Fibroblast of skin of left biceps (primary cell): ENCODE results near the gene DOP1A.
A peak's percentile ranks its signal among the peaks of the same experiment; 100 is the strongest.

Source experiments
- DNase-seq, 2 experiments: peaks; one replicate each; pipeline ENCODE4 v3.0.0-alpha.2; 2013; ENCODE audit warnings: low read depth in 2 of 2

DOP1A gene

DNA sequence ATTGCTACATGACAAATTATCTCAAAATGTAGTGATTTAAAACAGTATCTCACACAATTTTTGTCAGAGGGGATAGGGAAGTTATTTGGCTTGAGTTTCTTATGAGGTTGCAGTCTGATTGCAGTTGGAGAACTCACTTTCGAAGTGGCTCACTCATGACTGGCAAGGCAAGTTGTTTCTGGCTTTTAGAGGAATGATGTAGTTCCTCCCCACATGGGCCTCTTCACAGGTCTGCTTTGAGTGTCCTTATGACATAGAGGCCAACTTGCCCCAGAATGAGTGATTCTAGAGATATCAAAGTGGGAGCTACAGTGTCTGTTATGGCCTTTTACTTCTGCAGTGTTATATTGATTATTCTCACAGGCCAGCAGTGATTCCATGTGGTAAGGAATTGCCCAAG lies 6.1 kb downstream of the DOP1A start:
- DNase-seq, result no peak

DNA sequence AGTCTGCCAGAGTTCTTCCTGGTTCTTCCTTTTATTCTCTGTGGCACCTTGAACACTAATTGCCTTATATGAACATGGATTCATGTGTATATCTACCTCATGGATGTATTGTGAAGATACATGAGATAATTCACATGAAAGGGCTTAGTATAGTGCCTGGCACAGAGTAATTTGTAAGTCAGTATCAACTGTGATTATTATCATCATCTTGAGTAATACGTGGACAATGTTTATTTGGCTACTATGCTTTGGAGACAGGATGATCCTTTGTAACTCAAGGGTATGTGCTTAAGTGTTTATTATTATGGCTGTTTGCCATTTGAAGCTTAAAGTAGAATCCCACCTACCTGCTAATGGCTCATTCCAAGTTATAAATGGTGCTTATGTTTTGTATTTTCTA lies 16.0 kb downstream of the DOP1A start:
- DNase-seq, result no peak

GRCh38 chr6:83086751-83087150 lies 19.3 kb downstream of the DOP1A start:
- DNase-seq, result no peak

GRCh38 chr6:83092756-83093399 lies 25.4 kb downstream of the DOP1A start:
- DNase-seq, result peak in 1 of 2 experiments; percentile 8

- DNase-seq, result no peak
These were observed 29.3 kb downstream of the DOP1A start for GRCh38 chr6:83096791-83097190.

DNA sequence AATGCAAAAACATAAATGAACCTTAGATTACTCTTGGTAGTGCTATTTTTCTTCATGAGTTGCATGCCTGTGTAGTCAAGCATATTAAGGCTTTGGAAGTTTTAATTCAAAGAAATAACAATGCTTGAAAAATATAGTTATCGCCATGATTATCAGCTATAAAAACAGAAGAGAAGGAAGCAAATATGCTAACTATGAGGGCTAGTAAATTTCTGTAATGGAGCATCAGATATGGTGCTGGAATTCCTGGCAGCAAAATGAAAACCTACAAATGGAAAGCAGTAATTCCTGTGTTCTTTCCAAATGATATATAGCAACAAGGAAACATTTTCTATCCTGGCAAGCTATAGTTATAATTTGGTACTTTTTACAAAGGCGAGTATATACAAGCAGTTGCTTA lies 29.7 kb downstream of the DOP1A start:
- no peak for DNase-seq

DNA sequence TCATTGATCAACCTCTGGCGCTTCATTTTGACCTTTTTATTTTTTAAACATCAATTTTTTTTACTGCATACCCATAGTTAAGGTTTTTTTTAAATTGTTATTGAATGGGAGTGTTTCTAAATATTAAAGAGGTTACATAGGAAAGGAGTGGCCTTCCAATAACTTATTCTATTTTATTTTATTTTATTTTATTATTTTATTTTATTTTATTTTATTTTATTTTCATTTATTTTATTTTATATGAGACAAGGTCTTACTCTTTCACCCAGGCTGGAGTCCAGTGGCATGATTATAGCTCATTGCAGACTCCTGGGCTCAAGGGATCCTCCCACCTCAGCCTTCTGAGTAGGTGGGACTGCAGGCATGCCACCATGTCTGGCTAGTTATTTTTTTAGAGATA lies 30.2 kb downstream of the DOP1A start:
- no peak for DNase-seq

- no peak for DNase-seq
These were observed 31.1 kb downstream of the DOP1A start for GRCh38 chr6:83098589-83098988.

DNA sequence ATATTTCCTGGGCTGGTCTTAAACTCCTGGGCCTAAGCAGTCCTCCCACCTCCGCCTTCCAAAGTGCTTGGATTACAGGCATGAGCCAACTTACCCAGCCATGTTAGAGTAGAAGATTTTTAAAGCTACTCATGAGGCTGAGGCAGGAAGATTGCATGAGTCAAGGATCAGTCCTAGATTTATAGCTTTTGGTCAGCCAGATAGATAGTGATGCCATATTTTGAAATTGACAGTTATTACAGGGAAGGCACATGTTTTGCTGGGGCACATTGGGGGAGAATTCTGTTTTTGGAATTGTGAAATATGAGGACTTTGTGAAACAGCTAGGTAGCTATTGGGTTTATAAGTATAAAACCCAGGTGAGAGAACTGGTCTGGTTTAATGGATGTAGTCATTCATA lies 40.9 kb downstream of the DOP1A start:
- no peak for DNase-seq

DNA sequence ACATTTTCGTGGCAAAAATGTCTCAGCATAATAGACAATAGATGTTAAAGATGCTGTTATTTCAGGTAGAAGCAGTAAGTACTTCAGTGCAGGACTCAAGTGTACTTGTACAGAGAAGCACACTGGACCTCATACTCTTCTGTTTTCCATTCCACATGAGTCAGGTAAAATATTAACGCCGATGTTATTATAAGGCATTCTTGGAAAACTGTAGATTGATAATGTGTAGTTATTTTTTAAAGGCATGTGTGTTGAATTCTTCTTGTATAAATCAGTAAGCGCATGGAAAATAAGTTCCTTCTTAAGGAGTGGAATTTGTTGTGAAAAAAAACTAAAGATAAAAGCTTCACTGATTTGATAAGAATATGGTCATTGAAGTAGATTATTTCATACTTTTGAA lies 45.8 kb downstream of the DOP1A start:
- DNase-seq, result no peak

GRCh38 chr6:83114164-83114563 lies 46.7 kb downstream of the DOP1A start:
- no peak for DNase-seq

DNA sequence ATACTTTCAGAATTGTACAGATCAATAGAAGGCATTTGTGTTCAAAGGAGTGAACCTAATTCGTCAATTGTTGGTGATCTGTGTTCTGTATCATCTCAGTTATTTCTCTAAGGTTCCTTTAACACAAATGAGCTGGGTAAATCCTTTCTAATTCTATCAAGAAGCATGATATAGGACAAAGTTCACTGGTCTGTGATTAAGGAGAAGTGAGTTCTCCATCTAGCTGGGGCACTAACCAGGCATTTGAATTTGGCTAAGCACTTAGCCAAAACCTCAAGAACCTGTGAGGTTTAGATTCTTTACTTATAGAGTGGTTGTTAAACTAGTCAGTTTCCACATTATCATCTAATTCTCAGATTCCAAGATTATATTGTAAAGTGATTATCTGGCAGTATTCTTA lies 50.3 kb downstream of the DOP1A start:
- no peak for DNase-seq

- no peak for DNase-seq
These were observed 52.4 kb downstream of the DOP1A start for GRCh38 chr6:83119742-83120300.

GRCh38 chr6:83124553-83124952 lies 57.1 kb downstream of the DOP1A start:
- no peak for DNase-seq

GRCh38 chr6:83125425-83125824 lies 58.0 kb downstream of the DOP1A start:
- no peak for DNase-seq

GRCh38 chr6:83126223-83126622 lies 58.8 kb downstream of the DOP1A start:
- no peak for DNase-seq

DNA sequence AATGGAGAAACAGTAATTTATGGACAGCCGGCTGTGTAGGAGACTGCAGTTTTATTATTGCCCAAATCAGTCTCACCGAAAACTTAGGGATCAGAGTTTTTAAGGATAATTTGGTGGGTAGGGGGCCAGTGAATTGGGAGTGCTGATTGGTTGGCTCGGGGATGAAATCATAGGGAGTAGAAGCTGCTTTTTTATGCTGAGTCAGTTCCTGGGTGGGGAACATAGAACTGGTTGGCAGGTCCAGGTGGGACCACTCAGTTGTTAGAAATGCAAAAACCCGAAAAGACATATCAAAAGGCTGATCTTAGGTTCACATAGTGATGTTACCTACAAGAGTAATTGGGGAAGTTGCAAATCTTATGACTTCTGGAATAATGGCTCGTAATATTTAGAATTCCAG lies 59.3 kb downstream of the DOP1A start:
- no peak for DNase-seq

GRCh38 chr6:83127258-83127657 lies 59.8 kb downstream of the DOP1A start:
- DNase-seq, result no peak

GRCh38 chr6:83127976-83128375 lies 60.5 kb downstream of the DOP1A start:
- no peak for DNase-seq

DNA sequence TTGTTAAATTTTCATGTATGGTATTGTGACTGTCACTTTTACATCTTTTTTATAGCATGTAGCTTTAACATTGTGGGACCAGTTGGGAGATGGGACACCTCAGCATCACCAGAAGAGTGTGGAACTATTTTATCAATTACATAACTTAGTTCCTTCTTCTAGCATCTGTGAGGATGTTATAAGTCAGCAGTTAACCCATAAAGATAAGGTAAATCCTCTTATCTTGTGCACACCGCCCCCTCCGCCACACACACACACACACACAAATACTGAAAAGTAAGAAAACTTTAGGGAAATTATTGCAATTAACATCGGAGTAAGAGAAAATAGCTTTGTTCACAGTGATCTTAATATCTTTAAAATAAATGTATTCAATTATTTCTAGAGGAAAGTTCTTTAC lies 64.7 kb downstream of the DOP1A start:
- no peak for DNase-seq

GRCh38 chr6:83138118-83138722 lies 70.7 kb downstream of the DOP1A start:
- no peak for DNase-seq

DNA sequence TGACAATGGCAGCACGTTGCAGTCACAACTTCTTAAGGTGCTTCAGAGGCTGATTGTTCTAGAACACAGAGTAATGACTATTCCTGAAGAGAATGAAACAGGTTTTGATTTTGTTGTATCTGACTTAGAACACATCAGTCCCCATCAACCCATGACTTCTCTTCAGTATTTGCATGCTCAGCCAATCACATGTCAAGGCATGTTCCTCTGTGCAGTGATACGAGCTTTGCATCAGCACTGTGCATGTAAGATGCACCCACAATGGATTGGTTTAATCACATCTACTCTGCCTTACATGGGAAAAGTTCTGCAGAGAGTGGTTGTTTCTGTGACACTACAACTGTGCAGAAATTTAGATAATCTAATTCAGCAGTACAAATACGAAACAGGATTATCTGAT lies 71.3 kb downstream of the DOP1A start:
- no peak for DNase-seq

DNA sequence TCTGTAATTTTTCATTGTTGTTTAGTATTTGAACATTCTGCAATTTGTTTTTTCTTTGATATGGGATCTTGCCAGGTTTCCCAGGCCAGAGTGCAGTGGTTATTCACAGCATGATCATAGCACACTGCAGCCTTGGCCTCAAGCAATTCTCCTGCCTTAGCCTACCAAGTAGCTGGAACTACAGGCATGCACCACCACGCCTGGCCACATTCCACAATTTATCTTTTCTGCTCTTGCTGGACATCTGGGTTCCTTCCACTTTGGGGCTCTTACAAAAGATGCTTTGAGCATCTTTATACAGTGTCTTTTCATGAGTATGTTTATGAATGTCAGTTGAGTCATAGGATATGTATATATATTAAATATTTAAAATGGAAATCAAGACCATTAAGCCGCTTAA lies 83.6 kb downstream of the DOP1A start:
- no peak for DNase-seq

DNA sequence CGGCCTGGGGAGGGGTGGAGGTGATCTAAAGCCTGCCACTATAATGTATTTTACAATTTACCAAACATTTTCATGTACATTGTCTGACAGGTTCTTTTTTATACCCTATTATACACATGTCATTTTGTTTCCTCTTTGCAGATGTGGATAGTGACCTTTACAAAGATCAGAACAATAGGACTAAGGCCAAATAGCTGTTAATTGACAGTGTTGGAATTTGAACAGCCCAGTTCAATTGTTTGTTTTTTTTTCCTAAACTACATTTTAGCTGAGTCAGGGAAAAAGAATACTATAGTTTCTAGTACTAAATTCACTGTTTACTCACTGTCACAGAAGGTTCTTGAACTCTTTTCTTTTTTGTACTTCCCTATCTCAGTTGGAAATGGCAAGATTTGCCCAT lies 85.4 kb downstream of the DOP1A start:
- DNase-seq, result no peak
